Tibial nerve (tissue), 4 donors: ENCODE results near the gene LHPP.

ENCODE experiments used
- CTCF ChIP-seq, 5 experiments: fragments of 200-600 bp in 3 of 5; fragments of 450-650 bp in 2 of 5; sonication (generic) in 3 of 5; IDR thresholded peaks; one replicate each; pipeline ENCODE4 v1.5.1; 2016 to 2019; ENCODE audit warnings: antibody characterized with exemption in 5 of 5, mild to moderate bottlenecking in 3 of 5, moderate library complexity in 2 of 5
- EP300 ChIP-seq, 2 donors: sonication (generic); formaldehyde crosslinking; IDR thresholded peaks; one replicate each; pipeline ENCODE4 v1.6.1; 2017; ENCODE audit warnings: antibody characterized with exemption in 2 of 2, mild to moderate bottlenecking in 1 of 2
- POLR2A ChIP-seq, 2 donors: fragments of 450-650 bp; IDR thresholded peaks; one replicate each; pipeline ENCODE4 v1.6.1; 2017; ENCODE audit warnings: antibody characterized with exemption in 2 of 2, mild to moderate bottlenecking in 2 of 2, moderate library complexity in 2 of 2

- no peak for TF ChIP-seq CTCF (IDR thresholded peaks at IDR 0.05)
- TF ChIP-seq EP300 (IDR thresholded peaks at IDR 0.05) = no peak
- no peak for TF ChIP-seq POLR2A (IDR thresholded peaks at IDR 0.05)
These were observed 64.4 kb downstream of the LHPP start for GRCh38 chr10:124525751-124526600.
